H1 (cell line): ENCODE measurements around the gene CTH. TPM values are rescaled to one million over a fixed set of nuclear protein-coding genes. Genes with fewer than 3 reads are reported as not detected.

Experiments
- CTCF ChIA-PET: fragments of 300-600 bp; sonication (Branson Sonifier 250); formaldehyde crosslinking; loops from one replicate; lab custom pipeline; 2021; ENCODE audit not compliant: partially characterized antibody; lab: Charles Lee
- POLR2A ChIA-PET: fragments of 300-600 bp; sonication (Branson Sonifier 250); formaldehyde crosslinking; loops from one replicate; lab custom pipeline; 2021; ENCODE audit warnings: inconsistent platforms; ENCODE audit not compliant: partially characterized antibody; lab: Charles Lee
- DNase-seq, 2 experiments: peaks; one replicate each; pipeline versions ENCODE4 v3.0.0 to v3.0.0-alpha.2; 2010 to 2022; ENCODE audit warnings: low spot score in 2 of 2, low read depth in 1 of 2, mixed read lengths in 1 of 2
- FAIRE-seq: peaks from 2 replicates; lab custom pipeline; 2011; peaks lifted over from hg19 to GRCh38; lab: Jason Lieb, UNC
- H2AFZ ChIP-seq: 2 replicates; pipeline ENCODE4 v1.8.1; 2012; ENCODE audit warnings: low read length, inconsistent platforms
- H2AK5ac ChIP-seq: 2 replicates; pipeline ENCODE4 v1.6.1; 2013; ENCODE audit warnings: low read depth, low read length
- H2BK120ac ChIP-seq: replicated peaks from 2 replicates; pipeline ENCODE3; 2013; ENCODE audit warnings: low read depth, low read length, inconsistent platforms
- H2BK12ac ChIP-seq: 2 replicates; pipeline ENCODE4 v1.6.1; 2013; ENCODE audit warnings: low read depth, low read length
- H2BK15ac ChIP-seq: 2 replicates; pipeline ENCODE4 v1.6.1; 2013; ENCODE audit warnings: low read length
- H2BK20ac ChIP-seq: 2 replicates; pipeline ENCODE4 v1.6.1; 2013; ENCODE audit warnings: low read length
- H2BK5ac ChIP-seq: 2 replicates; pipeline ENCODE4 v1.6.1; 2013; ENCODE audit warnings: low read depth, low read length
- H3K14ac ChIP-seq: 2 replicates; pipeline ENCODE4 v1.6.1; 2013; ENCODE audit warnings: inconsistent platforms; ENCODE audit not compliant: insufficient read length
- H3K18ac ChIP-seq: 2 replicates; pipeline ENCODE4 v1.6.1; 2013; ENCODE audit warnings: low read length; ENCODE audit errors: extremely low read depth
- H3K23ac ChIP-seq: 2 replicates; pipeline ENCODE4 v1.6.1; 2013; ENCODE audit warnings: inconsistent platforms; ENCODE audit not compliant: insufficient read length
- H3K23me2 ChIP-seq: 2 replicates; pipeline ENCODE4 v1.6.1; 2013; ENCODE audit warnings: low read depth, low read length
- H3K27ac ChIP-seq: 2 replicates; pipeline ENCODE4 v1.6.1; 2011; ENCODE audit warnings: low read depth, low read length, inconsistent platforms
- H3K27me3 ChIP-seq, 4 experiments: replicated peaks in 1 of 4; 1 replicate in 1 of 4; 2 replicates in 3 of 4; pipeline versions ENCODE4 v1.6.1 to v1.8.1; 2011 to 2013; ENCODE audit warnings: low read length in 3 of 4, mild to moderate bottlenecking in 3 of 4, inconsistent platforms in 2 of 4, mixed read lengths in 2 of 4, moderate library complexity in 1 of 4; ENCODE audit not compliant: control insufficient read depth in 3 of 4, insufficient read depth in 3 of 4; ENCODE audit errors: extremely low read depth in 1 of 4
- H3K36me3 ChIP-seq, 4 experiments: 2 replicates each; pipeline versions ENCODE4 v1.6.1 to v1.8.1; 2011 to 2013; ENCODE audit warnings: mild to moderate bottlenecking in 4 of 4, low read length in 3 of 4, moderate library complexity in 2 of 4, control low read depth in 1 of 4, inconsistent platforms in 1 of 4; ENCODE audit not compliant: insufficient read depth in 4 of 4, control insufficient read depth in 2 of 4
- H3K4ac ChIP-seq: replicated peaks from 2 replicates; pipeline ENCODE3; 2013; ENCODE audit warnings: low read length, low read depth, mixed read lengths, inconsistent platforms; ENCODE audit not compliant: insufficient read length
- H3K4me1 ChIP-seq, 4 experiments: replicated peaks in 1 of 4; 1 replicate in 1 of 4; 2 replicates in 3 of 4; pipeline versions ENCODE4 v1.6.1 to v1.8.1; 2011 to 2013; ENCODE audit warnings: low read length in 3 of 4, inconsistent platforms in 2 of 4, mixed read lengths in 1 of 4; ENCODE audit not compliant: insufficient read depth in 4 of 4, control insufficient read depth in 3 of 4
- H3K4me2 ChIP-seq, 2 experiments: 2 replicates each; pipeline versions ENCODE4 v1.6.1 to v1.8.1; 2011 to 2013; ENCODE audit warnings: low read depth in 2 of 2, low read length in 2 of 2, control low read depth in 1 of 2, inconsistent platforms in 1 of 2, mild to moderate bottlenecking in 1 of 2; ENCODE audit not compliant: insufficient read depth in 1 of 2
- H3K4me3 ChIP-seq, 4 experiments: fragments of 200-600, 300-600 bp in 1 of 4; sonication (generic), shearing (Covaris generic), sonication (Bioruptor Twin) in 1 of 4; 2 replicates each; pipeline versions ENCODE4 v1.5.1 to v1.8.1; 2011 to 2016; ENCODE audit warnings: low read length in 4 of 4, low read depth in 3 of 4, control low read depth in 2 of 4, inconsistent platforms in 2 of 4, mild to moderate bottlenecking in 2 of 4, mixed read lengths in 1 of 4, moderate library complexity in 1 of 4; ENCODE audit not compliant: insufficient read depth in 2 of 4; ENCODE audit errors: extremely low read depth in 1 of 4
- H3K56ac ChIP-seq: replicated peaks from 2 replicates; pipeline ENCODE3; 2013; ENCODE audit warnings: low read depth, mild to moderate bottlenecking, mixed read lengths, low read length, inconsistent platforms; ENCODE audit not compliant: insufficient read length
- H3K79me1 ChIP-seq: 2 replicates; pipeline ENCODE4 v1.6.1; 2013; ENCODE audit warnings: low read depth, low read length, control low read depth
- H3K79me2 ChIP-seq, 2 experiments: 2 replicates each; pipeline versions ENCODE4 v1.6.1 to v1.8.1; 2012 to 2013; ENCODE audit warnings: low read length in 2 of 2, mild to moderate bottlenecking in 2 of 2, inconsistent platforms in 1 of 2; ENCODE audit not compliant: insufficient read depth in 2 of 2, control insufficient read depth in 1 of 2
- H3K9ac ChIP-seq, 4 experiments: replicated peaks in 1 of 4; 1 replicate in 1 of 4; 2 replicates in 3 of 4; pipeline versions ENCODE4 v1.6.1 to v1.8.1; 2011 to 2013; ENCODE audit warnings: low read depth in 3 of 4, low read length in 3 of 4, control low read depth in 2 of 4, mild to moderate bottlenecking in 2 of 4, moderate library complexity in 2 of 4, inconsistent platforms in 1 of 4; ENCODE audit errors: extremely low read depth in 1 of 4
- H3K9me3 ChIP-seq, 2 experiments: 2 replicates each; pipeline versions ENCODE4 v1.6.1 to v1.8.1; 2012 to 2013; ENCODE audit warnings: mild to moderate bottlenecking in 2 of 2, moderate library complexity in 2 of 2, control low read depth in 1 of 2, inconsistent platforms in 1 of 2, low read depth in 1 of 2, low read length in 1 of 2, mixed read lengths in 1 of 2; ENCODE audit not compliant: insufficient read depth in 2 of 2
- H4K20me1 ChIP-seq, 2 experiments: replicated peaks in 1 of 2; 2 replicates each; pipeline versions ENCODE3 to v1.8.1; 2011 to 2013; ENCODE audit warnings: inconsistent platforms in 2 of 2, low read length in 2 of 2, mild to moderate bottlenecking in 1 of 2; ENCODE audit not compliant: insufficient read depth in 2 of 2, control insufficient read depth in 1 of 2
- H4K5ac ChIP-seq: 2 replicates; pipeline ENCODE4 v1.6.1; 2013; ENCODE audit warnings: low read length, low read depth, mixed read lengths, inconsistent platforms; ENCODE audit not compliant: insufficient read length
- H4K8ac ChIP-seq: 2 replicates; pipeline ENCODE4 v1.8.0; 2013; ENCODE audit warnings: mild to moderate bottlenecking, moderate library complexity, low read length, inconsistent platforms; ENCODE audit not compliant: insufficient read depth; ENCODE audit errors: extremely low read depth
- H4K91ac ChIP-seq: replicated peaks from 2 replicates; pipeline ENCODE3; 2013; ENCODE audit warnings: low read length, mixed read lengths, inconsistent platforms; ENCODE audit not compliant: insufficient read length
- ATF2 ChIP-seq: IDR thresholded peaks from 2 replicates; pipeline ENCODE4 v1.6.1; 2012; ENCODE audit warnings: low read length, inconsistent platforms
- MAX ChIP-seq: IDR thresholded peaks from 2 replicates; pipeline ENCODE4 v1.6.1; 2012; ENCODE audit warnings: inconsistent platforms
- POLR2AphosphoS5 ChIP-seq: IDR thresholded peaks from 2 replicates; pipeline ENCODE4 v1.6.1; 2011; ENCODE audit warnings: low read depth, low read length
- RAD21 ChIP-seq, 2 experiments: IDR thresholded peaks in 1 of 2; conservative IDR thresholded peaks in 1 of 2; 2 replicates each; pipeline ENCODE4 v1.6.1; 2011; ENCODE audit warnings: low read depth in 2 of 2, low read length in 2 of 2, improper control_type of control experiment in 1 of 2, inconsistent platforms in 1 of 2, mild to moderate bottlenecking in 1 of 2, moderate library complexity in 1 of 2
- TAF7 ChIP-seq: optimal IDR thresholded peaks from 2 replicates; pipeline ENCODE3; 2011; ENCODE audit warnings: low read depth, mild to moderate bottlenecking, inconsistent platforms, low read length, moderate library complexity, borderline replicate concordance
- WGBS, 2 experiments: shearing (Covaris generic) in 1 of 2; methylation state at CpG; one replicate each; pipeline versions ENCODE4 v1.1.6 to v1.1.7; 2013 to 2015; ENCODE audit warnings: low lambda C conversion rate in 2 of 2, mixed read lengths in 2 of 2, inconsistent platforms in 1 of 2, low coverage in 1 of 2, missing lambda C conversion rate in 1 of 2; ENCODE audit not compliant: insufficient replicate concordance in 2 of 2, insufficient coverage in 1 of 2, insufficient read length in 1 of 2; ENCODE audit errors: extremely low coverage in 1 of 2, missing lambda C conversion rate in 1 of 2; 5-methylcytosine and 5-hydroxymethylcytosine counted together
- polyA plus RNA-seq, 7 experiments: library from polyadenylated mRNA; depleted of rRNA in 3 of 7; stranded (reverse) in 5 of 7; unstranded in 2 of 7; fragments of >200 nt in 5 of 7; fragments of 200-250 nt in 2 of 7; gene quantifications; 1 replicate in 5 of 7; 2 replicates in 1 of 7; 4 replicates in 1 of 7; pipeline versions ENCODE4 v1.2.1 to v1.2.3, GENCODE V29; 2011 to 2013; ENCODE audit warnings: missing spikeins in 2 of 7, mixed read lengths in 2 of 7
- total RNA-seq: library from RNA; stranded (reverse); fragmentation: NEBNext Ultra II Directional; extraction: Animal tissue kit (Norgen Biotek cat#: 25700); gene quantifications from 2 replicates; pipeline ENCODE4 v1.2.1, GENCODE V29; 2021

Gene CTH
- total and polyA plus RNA-seq, 2 of the 8 experiments (the other 6 are each of a cell fraction or from before 2014, with no cell fraction given) = 31.7 to 33.2 TPM

GRCh38 chr1:70436622-70437251 is 25.7 kb downstream of the CTH start:
- FAIRE-seq = no peak
- whole genome bisulfite sequencing, 2 experiments = 92% methylated on average over 6 of the region's 6 CpGs; no CpG with 5 or more reads in 1 of the 2 experiments
- no peak for TF ChIP-seq MAX
- TF ChIP-seq POLR2AphosphoS5 = no peak
- peak; percentile 21 to 35; a peak in 3 of 4 replicates for TF ChIP-seq RAD21 (IDR thresholded peaks at IDR 0.05 in 1 of 2, conservative IDR thresholded peaks at IDR 0.05 in 1 of 2; ENCODE audit: low read depth in 2 of 2, low read length in 2 of 2)
- no peak for TF ChIP-seq TAF7
- no peak for TF ChIP-seq ATF2

More at GRCh38 chr1:70436622-70437251, 25.7 kb downstream of the CTH start:
- H4K8ac ChIP-seq = no peak overlapping the region
- peaks cover 3 to 83% (median 49%) of the 10 kb centered on the region in 4 experiments for H3K36me3 ChIP-seq
- H3K27me3 ChIP-seq = no peaks in the 10 kb centered on the region
- H3K4me3 ChIP-seq = no peak overlapping the region
- POLR2A ChIA-PET = interaction anchor here (1.1 to 8.6 kb wide), 3 partner anchors 9 to 38 kb away, joined by 3 to 70 read pairs (median 3); partner anchors contain the start of gene CTH
- H4K20me1 ChIP-seq = no peaks in the 10 kb centered on the region
- H2BK15ac ChIP-seq = no peak overlapping the region
- peaks cover 0 to 5% (median 1%) of the 10 kb centered on the region in 4 experiments; a peak in 2 of 7 replicates for H3K4me1 ChIP-seq
- no peak for DNase-seq
- no peak overlapping the region for H2BK20ac ChIP-seq
- no peaks in the 10 kb centered on the region for H3K23me2 ChIP-seq
- no peak overlapping the region for H2BK12ac ChIP-seq
- no peak overlapping the region for H3K23ac ChIP-seq
- no peak overlapping the region for H3K27ac ChIP-seq
- no peak overlapping the region for H3K56ac ChIP-seq
- H4K5ac ChIP-seq = no peak overlapping the region
- no peak overlapping the region for H4K91ac ChIP-seq
- no peak overlapping the region for H3K4ac ChIP-seq
- CTCF ChIA-PET = interaction anchor here (0.6 to 1.5 kb wide), 3 partner anchors 11 to 130 kb away, joined by 3 to 9 read pairs (median 3); no protein-coding TSS in a partner anchor
- no peak overlapping the region for H2AFZ ChIP-seq
- no peaks in the 10 kb centered on the region for H3K79me2 ChIP-seq
- no peaks in the 10 kb centered on the region for H3K79me1 ChIP-seq
- H3K9ac ChIP-seq = no peak overlapping the region
- H3K14ac ChIP-seq = no peak overlapping the region
- H2BK120ac ChIP-seq = no peak overlapping the region
- no peak overlapping the region for H2AK5ac ChIP-seq
- H3K9me3 ChIP-seq = no peaks in the 10 kb centered on the region
- H2BK5ac ChIP-seq = no peak overlapping the region
- H3K4me2 ChIP-seq = no peak overlapping the region
- H3K18ac ChIP-seq = no peak overlapping the region
